Heart left ventricle (tissue), 16 donors: ENCODE measurements around the gene MRPL34. TPM values are rescaled to one million over a fixed set of nuclear protein-coding genes. Genes with fewer than 3 reads are reported as not detected.
"Not testable (repeated sequence)": the region's sequence is repeated elsewhere in the genome, so short reads cannot be mapped to it uniquely, and the experiment has no call there.

Source experiments
- ATAC-seq, 4 donors: fragments of 200-7000 bp; cut with Tn5 transposase; one replicate each; pipeline ENCODE4 v1.9.1; 2020 to 2022; ENCODE audit warnings: moderate library complexity in 4 of 4, mild to moderate bottlenecking in 3 of 4, moderate number of reproducible peaks in 1 of 4
- DNase-seq, 5 donors: peaks; one replicate each; pipeline ENCODE4 v3.0.0-alpha.2; 2020
- H3K27ac ChIP-seq, 12 donors: fragments of 200-600 bp; sonication (generic) in 4 of 12; one replicate each; pipeline versions ENCODE4 v1.5.0 to v1.8.0; 2016 to 2022; ENCODE audit warnings: mild to moderate bottlenecking in 2 of 12
- H3K27me3 ChIP-seq, 9 donors: fragments of 200-600 bp; sonication (generic) in 2 of 9; one replicate each; pipeline versions ENCODE4 v1.5.1 to v1.8.0; 2016 to 2022; ENCODE audit warnings: mild to moderate bottlenecking in 3 of 9
- H3K36me3 ChIP-seq, 9 donors: fragments of 200-600 bp; sonication (generic) in 2 of 9; one replicate each; pipeline versions ENCODE4 v1.5.0 to v1.8.0; 2018 to 2022; ENCODE audit warnings: mild to moderate bottlenecking in 2 of 9
- H3K4me1 ChIP-seq, 12 donors: fragments of 200-600 bp; sonication (generic) in 4 of 12; one replicate each; pipeline versions ENCODE4 v1.5.0 to v1.8.0; 2016 to 2022; ENCODE audit warnings: mild to moderate bottlenecking in 3 of 12
- H3K4me3 ChIP-seq, 12 donors: fragments of 200-600 bp; sonication (generic) in 4 of 12; one replicate each; pipeline versions ENCODE4 v1.5.0 to v1.8.0; 2017 to 2022; ENCODE audit warnings: mild to moderate bottlenecking in 9 of 12, moderate library complexity in 4 of 12
- H3K9me3 ChIP-seq, 12 donors: fragments of 200-600 bp; sonication (generic) in 4 of 12; one replicate each; pipeline versions ENCODE4 v1.5.0 to v1.8.0; 2016 to 2022; ENCODE audit warnings: mild to moderate bottlenecking in 1 of 12
- POLR2A ChIP-seq, 2 donors: fragments of 450-650 bp; IDR thresholded peaks; one replicate each; pipeline ENCODE4 v1.6.1; 2017; ENCODE audit warnings: antibody characterized with exemption in 2 of 2, mild to moderate bottlenecking in 2 of 2, moderate library complexity in 2 of 2
- WGBS, 4 donors: extraction: QIAGEN DNeasy Blood & Tissue Kit in 2 of 4; methylation state at CpG; one replicate each; pipeline versions ENCODE4 v1.1.5 to v1.1.7; 2013 to 2018; 5-methylcytosine and 5-hydroxymethylcytosine counted together
- intact Hi-C, 10 donors: fragments of 100-400 bp; cut with DNase I; formaldehyde crosslinking; loops; one replicate each; pipeline versions ENCODE4 v1.11.1 to v1.14.2; 2022
- polyA plus RNA-seq, 2 donors: library from polyadenylated mRNA; stranded (reverse); fragments of 200-250 nt; gene quantifications; one replicate each; pipeline ENCODE4 v1.2.3, GENCODE V29; 2013
- total RNA-seq, 9 donors: library from RNA; depleted of rRNA in 2 of 9; stranded (reverse); fragments of >200 nt in 2 of 9; fragmentation: NEBNext Ultra II Directional in 3 of 9; extraction: Animal tissue kit (Norgen Biotek cat#: 25700) in 3 of 9; gene quantifications; one replicate each; pipeline versions ENCODE4 v1.1.0 to v1.2.4, GENCODE V29; 2016 to 2023
- TF ChIP-seq, protein P1 (sequence below), 12 donors: fragments of 200-600 bp; sonication (generic) in 4 of 12; IDR thresholded peaks; one replicate each; pipeline versions ENCODE4 v1.5.0 to v1.8.0; 2018 to 2022; ENCODE audit warnings: antibody characterized with exemption in 12 of 12, mild to moderate bottlenecking in 5 of 12
- donor health status: ischemic (EF 13 %, LVEDD 7.1; RV severe dilation, severe dysfunction).
- donor health status: healthy with polysubstance abuse.
- donor health status: DM: no; HTN: yes; CAD: no.
- donor health status: DM: no; HTN: no; CAD: no.
- donor health status: ischemic (EF 25% LVEDD 6.9; RV normal size, moderate dysfunction).
- donor health status: ischemic (EF 25% LVEDD 5.7; RV mildly dilated, moderate dysfunction).
- donor health status: healthy.
- donor health status: DM: yes; HTN: yes; CAD: no.
- donor health status: ischemic (EF 35%, LVEDD 5.7; RV mildly dilated, moderate dysfunction).
- donor health status: nonischemic (EF 11% LVEDD 7.7; RV severe dilation, severe dysfunction).
- donor health status: DM: yes; HTN: yes; CAD: no.
- donor health status: PGD.
- donor health status: ischemic (EF 29% LVEDD 5.4; RV normal size, mild dysfunction).
- donor health status: nonischemic (EF 23%, LVEDD 6.1; RV moderate dilation, normal function).

The MRPL34 gene
- total and polyA plus RNA-seq, 11 donors, result 97.8 to 389 (median 190) TPM

DNA sequence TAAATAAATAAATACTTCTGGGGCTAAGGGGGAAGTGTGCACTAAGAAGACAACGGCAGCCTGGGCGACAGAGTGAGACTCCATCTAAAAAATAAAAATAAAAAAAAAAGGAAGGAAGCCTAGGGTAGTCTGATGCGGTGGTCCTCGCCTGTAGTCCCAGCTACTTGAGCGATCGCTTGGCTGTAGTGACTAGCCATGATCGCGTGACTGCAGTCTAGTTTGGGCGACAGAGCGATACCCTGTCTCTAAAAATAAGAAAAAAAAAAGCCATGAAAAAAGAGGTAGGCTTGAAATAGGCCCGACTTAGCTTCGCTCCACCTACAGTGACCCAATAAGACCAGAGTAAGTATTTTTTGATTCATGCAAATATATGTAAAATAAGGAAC is 39.1 kb upstream of the MRPL34 start:
- H3K27me3 ChIP-seq, result no peaks in the 10 kb centered on the region
- ATAC-seq (no peak), DNase-seq (no peak)
- peaks cover 0 to 33% (median 26%) of the 10 kb centered on the region in 9 donors for H3K36me3 ChIP-seq
- 73 to 80% (median 77%) methylated on average over 12 of the region's 12 CpGs for WGBS, 4 donors
- H3K9me3 ChIP-seq, result no peaks in the 10 kb centered on the region
- H3K27ac ChIP-seq, result peak overlapping the region in 10 of 12 donors; percentile 8 to 96 (median 69)
- peaks cover 0 to 23% (median 15%) of the 10 kb centered on the region in 12 donors for H3K4me1 ChIP-seq
- intact Hi-C loops, result loop anchor here in 1 of 10 donors (2.0 to 10.0 kb wide), 3 partner anchors 52 to 192 kb away; partner anchors contain the start of genes GTPBP3, HAUS8, MYO9B and USE1
- no peak for TF ChIP-seq POLR2A (IDR thresholded peaks at IDR 0.05)
- TF ChIP-seq, protein P1, sequence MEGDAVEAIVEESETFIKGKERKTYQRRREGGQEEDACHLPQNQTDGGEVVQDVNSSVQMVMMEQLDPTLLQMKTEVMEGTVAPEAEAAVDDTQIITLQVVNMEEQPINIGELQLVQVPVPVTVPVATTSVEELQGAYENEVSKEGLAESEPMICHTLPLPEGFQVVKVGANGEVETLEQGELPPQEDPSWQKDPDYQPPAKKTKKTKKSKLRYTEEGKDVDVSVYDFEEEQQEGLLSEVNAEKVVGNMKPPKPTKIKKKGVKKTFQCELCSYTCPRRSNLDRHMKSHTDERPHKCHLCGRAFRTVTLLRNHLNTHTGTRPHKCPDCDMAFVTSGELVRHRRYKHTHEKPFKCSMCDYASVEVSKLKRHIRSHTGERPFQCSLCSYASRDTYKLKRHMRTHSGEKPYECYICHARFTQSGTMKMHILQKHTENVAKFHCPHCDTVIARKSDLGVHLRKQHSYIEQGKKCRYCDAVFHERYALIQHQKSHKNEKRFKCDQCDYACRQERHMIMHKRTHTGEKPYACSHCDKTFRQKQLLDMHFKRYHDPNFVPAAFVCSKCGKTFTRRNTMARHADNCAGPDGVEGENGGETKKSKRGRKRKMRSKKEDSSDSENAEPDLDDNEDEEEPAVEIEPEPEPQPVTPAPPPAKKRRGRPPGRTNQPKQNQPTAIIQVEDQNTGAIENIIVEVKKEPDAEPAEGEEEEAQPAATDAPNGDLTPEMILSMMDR (IDR thresholded peaks at IDR 0.05), result no peak
- peak overlapping the region in 4 of 12 donors; percentile 22 to 96 (median 86) for H3K4me3 ChIP-seq

DNA sequence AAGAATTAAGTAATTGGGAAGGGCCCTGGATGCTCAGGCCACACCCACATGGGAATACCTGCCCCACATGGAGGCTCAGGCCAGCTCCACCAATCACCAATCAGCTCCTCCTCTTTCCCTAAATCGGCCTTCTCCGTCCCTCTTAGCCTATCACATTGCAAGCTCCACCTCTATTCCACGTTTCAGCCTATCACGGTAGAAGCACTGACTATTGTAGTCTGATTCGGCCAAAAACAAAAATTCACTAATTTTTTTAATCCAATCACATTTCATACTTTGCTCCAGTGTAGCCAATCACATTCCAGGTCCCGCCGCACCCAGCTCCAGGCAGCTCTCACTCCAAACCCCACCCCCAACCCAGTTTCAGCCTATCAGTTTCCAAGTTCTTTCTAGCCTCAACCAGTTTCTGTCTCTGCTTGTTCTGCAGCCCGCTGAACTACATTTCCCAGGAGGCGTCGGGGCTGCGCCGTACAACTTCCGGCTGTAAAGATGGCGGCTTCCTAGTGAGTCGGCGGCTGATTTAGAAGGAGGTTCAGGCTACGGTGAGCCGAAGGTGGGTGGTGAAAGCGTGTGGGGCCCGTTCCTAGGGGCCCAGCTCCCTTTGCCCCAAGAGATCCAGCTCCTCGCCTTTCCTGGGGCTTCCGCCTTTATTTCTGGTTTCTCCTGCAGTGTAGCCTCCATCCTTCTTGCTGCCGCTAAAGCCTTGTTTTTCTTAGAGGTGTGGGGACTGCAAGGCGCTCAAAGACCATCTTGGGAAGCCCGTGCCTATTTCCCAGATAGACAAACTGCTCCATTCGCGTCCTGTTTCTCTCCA is 38.5 kb upstream of the MRPL34 start, which contains the start of gene BABAM1:
Gene BABAM1, plus strand, starts transcription at position 469 of the 814 bp plus-strand sequence. CDS start 1,364 bp downstream, outside the sequence.
- Histone ChIP-seq H3K27ac (peak within 1 kb of the TSS in 11 of 12 donors; percentile 62 to 96 (median 76)), H3K4me1 (peaks cover 0 to 23% (median 15%) of the 10 kb centered on the region in 12 donors), H3K9me3 (no peaks in the 10 kb centered on the region), H3K27me3 (no peaks in the 10 kb centered on the region), H3K36me3 (peaks cover 0 to 37% (median 32%) of the 10 kb centered on the region in 9 donors), H3K4me3 (peak within 1 kb of the TSS; percentile 58 to 96 (median 80))
- intact Hi-C loops, result loop anchor here in 1 of 10 donors (2.0 to 10.0 kb wide), 3 partner anchors 52 to 192 kb away; partner anchors contain the start of genes GTPBP3, HAUS8, MYO9B and USE1
- WGBS, 4 donors, result 0 to 1% (median 0%) methylated on average over 26 to 27 of the region's 27 CpGs
- TF ChIP-seq, protein P1 (IDR thresholded peaks at IDR 0.05), result no peak
- peak in 1 of 2 donors; percentile 46 for TF ChIP-seq POLR2A (IDR thresholded peaks at IDR 0.05)
- DNase-seq, result peak; percentile 94 to 98 (median 97)
- peak; percentile 96 to 98 (median 97) for ATAC-seq

DNA sequence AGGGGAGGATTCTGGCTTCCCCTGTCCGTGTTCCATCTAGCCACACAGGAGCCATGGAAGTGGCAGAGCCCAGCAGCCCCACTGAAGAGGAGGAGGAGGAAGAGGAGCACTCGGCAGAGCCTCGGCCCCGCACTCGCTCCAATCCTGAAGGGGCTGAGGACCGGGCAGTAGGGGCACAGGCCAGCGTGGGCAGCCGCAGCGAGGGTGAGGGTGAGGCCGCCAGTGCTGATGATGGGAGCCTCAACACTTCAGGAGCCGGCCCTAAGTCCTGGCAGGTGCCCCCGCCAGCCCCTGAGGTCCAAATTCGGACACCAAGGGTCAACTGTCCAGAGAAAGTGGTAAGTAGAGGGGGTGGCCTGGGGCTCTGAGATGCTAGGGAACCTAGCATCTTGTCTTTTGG is 36.9 kb upstream of the MRPL34 start:
- no peaks in the 10 kb centered on the region for H3K27me3 ChIP-seq
- TF ChIP-seq, protein P1 (IDR thresholded peaks at IDR 0.05), result no peak
- TF ChIP-seq POLR2A (IDR thresholded peaks at IDR 0.05), result no peak
- H3K27ac ChIP-seq, result no peak overlapping the region
- no peak for ATAC-seq
- H3K4me3 ChIP-seq, result no peak overlapping the region
- no peaks in the 10 kb centered on the region for H3K9me3 ChIP-seq
- 94 to 96% (median 95%) methylated on average over 13 of the region's 13 CpGs for WGBS, 4 donors
- DNase-seq, result no peak
- peaks cover 0 to 23% (median 12%) of the 10 kb centered on the region in 12 donors for H3K4me1 ChIP-seq
- peaks cover 0 to 51% (median 45%) of the 10 kb centered on the region in 9 donors for H3K36me3 ChIP-seq
- intact Hi-C loops, result loop anchor here in 1 of 10 donors (10.0 kb wide), 1 partner anchor 194 kb away; the partner anchor contains the start of genes HAUS8 and MYO9B

DNA sequence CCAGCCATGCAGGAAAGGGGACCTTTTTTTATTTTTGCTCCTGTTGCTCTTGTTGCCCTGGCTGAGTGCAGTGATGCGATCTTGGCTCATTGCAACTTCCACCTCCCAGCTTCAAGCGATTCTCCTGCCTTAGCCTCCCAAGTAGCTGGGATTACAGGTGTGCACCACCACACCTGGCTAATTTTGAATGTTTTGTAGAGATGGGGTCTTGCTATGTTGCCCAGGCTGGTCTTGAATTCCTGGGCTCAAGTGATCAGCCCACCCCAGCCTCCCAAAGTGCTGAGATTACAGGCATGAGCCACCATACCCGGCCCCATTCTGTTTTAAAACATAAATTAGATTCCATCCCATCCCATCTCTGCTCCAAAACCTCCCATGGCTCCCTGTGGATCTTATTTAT is 30.8 kb upstream of the MRPL34 start:
- not testable (repeated sequence) for H3K27me3 ChIP-seq, H3K9me3 ChIP-seq, H3K4me3 ChIP-seq, DNase-seq, ATAC-seq, H3K4me1 ChIP-seq, H3K27ac ChIP-seq
- intact Hi-C loops, result loop anchor here in 2 of 10 donors (5.0 to 10.0 kb wide), 2 partner anchors 68 to 70 kb away; no protein-coding TSS in a partner anchor
- WGBS, 4 donors, result 93 to 98% (median 96%) methylated on average over 3 of the region's 3 CpGs
- peaks cover 0 to 92% (median 83%) of the 10 kb centered on the region in 9 donors for H3K36me3 ChIP-seq
